H1 (cell line): ENCODE data around the gene PTPRG. TPM values are rescaled to one million over a fixed set of nuclear protein-coding genes. Genes with fewer than 3 reads are reported as not detected.

Experiments
- CTCF ChIA-PET: fragments of 300-600 bp; sonication (Branson Sonifier 250); formaldehyde crosslinking; loops from one replicate; lab custom pipeline; 2021; ENCODE audit not compliant: partially characterized antibody; lab: Charles Lee
- POLR2A ChIA-PET: fragments of 300-600 bp; sonication (Branson Sonifier 250); formaldehyde crosslinking; loops from one replicate; lab custom pipeline; 2021; ENCODE audit warnings: inconsistent platforms; ENCODE audit not compliant: partially characterized antibody; lab: Charles Lee
- DNase-seq, 2 experiments: peaks; one replicate each; pipeline versions ENCODE4 v3.0.0 to v3.0.0-alpha.2; 2010 to 2022; ENCODE audit warnings: low spot score in 2 of 2, low read depth in 1 of 2, mixed read lengths in 1 of 2
- FAIRE-seq: peaks from 2 replicates; lab custom pipeline; 2011; peaks lifted over from hg19 to GRCh38; lab: Jason Lieb, UNC
- H2AFZ ChIP-seq: 2 replicates; pipeline ENCODE4 v1.8.1; 2012; ENCODE audit warnings: low read length, inconsistent platforms
- H2AK5ac ChIP-seq: 2 replicates; pipeline ENCODE4 v1.6.1; 2013; ENCODE audit warnings: low read depth, low read length
- H2BK120ac ChIP-seq: replicated peaks from 2 replicates; pipeline ENCODE3; 2013; ENCODE audit warnings: low read depth, low read length, inconsistent platforms
- H2BK12ac ChIP-seq: 2 replicates; pipeline ENCODE4 v1.6.1; 2013; ENCODE audit warnings: low read depth, low read length
- H2BK15ac ChIP-seq: 2 replicates; pipeline ENCODE4 v1.6.1; 2013; ENCODE audit warnings: low read length
- H2BK20ac ChIP-seq: 2 replicates; pipeline ENCODE4 v1.6.1; 2013; ENCODE audit warnings: low read length
- H2BK5ac ChIP-seq: 2 replicates; pipeline ENCODE4 v1.6.1; 2013; ENCODE audit warnings: low read depth, low read length
- H3K14ac ChIP-seq: 2 replicates; pipeline ENCODE4 v1.6.1; 2013; ENCODE audit warnings: inconsistent platforms; ENCODE audit not compliant: insufficient read length
- H3K18ac ChIP-seq: 2 replicates; pipeline ENCODE4 v1.6.1; 2013; ENCODE audit warnings: low read length; ENCODE audit errors: extremely low read depth
- H3K23ac ChIP-seq: 2 replicates; pipeline ENCODE4 v1.6.1; 2013; ENCODE audit warnings: inconsistent platforms; ENCODE audit not compliant: insufficient read length
- H3K23me2 ChIP-seq: 2 replicates; pipeline ENCODE4 v1.6.1; 2013; ENCODE audit warnings: low read depth, low read length
- H3K27ac ChIP-seq: 2 replicates; pipeline ENCODE4 v1.6.1; 2011; ENCODE audit warnings: low read depth, low read length, inconsistent platforms
- H3K27me3 ChIP-seq, 4 experiments: replicated peaks in 1 of 4; 1 replicate in 1 of 4; 2 replicates in 3 of 4; pipeline versions ENCODE4 v1.6.1 to v1.8.1; 2011 to 2013; ENCODE audit warnings: low read length in 3 of 4, mild to moderate bottlenecking in 3 of 4, inconsistent platforms in 2 of 4, mixed read lengths in 2 of 4, moderate library complexity in 1 of 4; ENCODE audit not compliant: control insufficient read depth in 3 of 4, insufficient read depth in 3 of 4; ENCODE audit errors: extremely low read depth in 1 of 4
- H3K36me3 ChIP-seq, 4 experiments: 2 replicates each; pipeline versions ENCODE4 v1.6.1 to v1.8.1; 2011 to 2013; ENCODE audit warnings: mild to moderate bottlenecking in 4 of 4, low read length in 3 of 4, moderate library complexity in 2 of 4, control low read depth in 1 of 4, inconsistent platforms in 1 of 4; ENCODE audit not compliant: insufficient read depth in 4 of 4, control insufficient read depth in 2 of 4
- H3K4ac ChIP-seq: replicated peaks from 2 replicates; pipeline ENCODE3; 2013; ENCODE audit warnings: low read length, low read depth, mixed read lengths, inconsistent platforms; ENCODE audit not compliant: insufficient read length
- H3K4me1 ChIP-seq, 4 experiments: replicated peaks in 1 of 4; 1 replicate in 1 of 4; 2 replicates in 3 of 4; pipeline versions ENCODE4 v1.6.1 to v1.8.1; 2011 to 2013; ENCODE audit warnings: low read length in 3 of 4, inconsistent platforms in 2 of 4, mixed read lengths in 1 of 4; ENCODE audit not compliant: insufficient read depth in 4 of 4, control insufficient read depth in 3 of 4
- H3K4me2 ChIP-seq, 2 experiments: 2 replicates each; pipeline versions ENCODE4 v1.6.1 to v1.8.1; 2011 to 2013; ENCODE audit warnings: low read depth in 2 of 2, low read length in 2 of 2, control low read depth in 1 of 2, inconsistent platforms in 1 of 2, mild to moderate bottlenecking in 1 of 2; ENCODE audit not compliant: insufficient read depth in 1 of 2
- H3K4me3 ChIP-seq, 4 experiments: fragments of 200-600, 300-600 bp in 1 of 4; sonication (generic), shearing (Covaris generic), sonication (Bioruptor Twin) in 1 of 4; 2 replicates each; pipeline versions ENCODE4 v1.5.1 to v1.8.1; 2011 to 2016; ENCODE audit warnings: low read length in 4 of 4, low read depth in 3 of 4, control low read depth in 2 of 4, inconsistent platforms in 2 of 4, mild to moderate bottlenecking in 2 of 4, mixed read lengths in 1 of 4, moderate library complexity in 1 of 4; ENCODE audit not compliant: insufficient read depth in 2 of 4; ENCODE audit errors: extremely low read depth in 1 of 4
- H3K56ac ChIP-seq: replicated peaks from 2 replicates; pipeline ENCODE3; 2013; ENCODE audit warnings: low read depth, mild to moderate bottlenecking, mixed read lengths, low read length, inconsistent platforms; ENCODE audit not compliant: insufficient read length
- H3K79me1 ChIP-seq: 2 replicates; pipeline ENCODE4 v1.6.1; 2013; ENCODE audit warnings: low read depth, low read length, control low read depth
- H3K79me2 ChIP-seq, 2 experiments: 2 replicates each; pipeline versions ENCODE4 v1.6.1 to v1.8.1; 2012 to 2013; ENCODE audit warnings: low read length in 2 of 2, mild to moderate bottlenecking in 2 of 2, inconsistent platforms in 1 of 2; ENCODE audit not compliant: insufficient read depth in 2 of 2, control insufficient read depth in 1 of 2
- H3K9ac ChIP-seq, 4 experiments: replicated peaks in 1 of 4; 1 replicate in 1 of 4; 2 replicates in 3 of 4; pipeline versions ENCODE4 v1.6.1 to v1.8.1; 2011 to 2013; ENCODE audit warnings: low read depth in 3 of 4, low read length in 3 of 4, control low read depth in 2 of 4, mild to moderate bottlenecking in 2 of 4, moderate library complexity in 2 of 4, inconsistent platforms in 1 of 4; ENCODE audit errors: extremely low read depth in 1 of 4
- H3K9me3 ChIP-seq, 2 experiments: 2 replicates each; pipeline versions ENCODE4 v1.6.1 to v1.8.1; 2012 to 2013; ENCODE audit warnings: mild to moderate bottlenecking in 2 of 2, moderate library complexity in 2 of 2, control low read depth in 1 of 2, inconsistent platforms in 1 of 2, low read depth in 1 of 2, low read length in 1 of 2, mixed read lengths in 1 of 2; ENCODE audit not compliant: insufficient read depth in 2 of 2
- H4K20me1 ChIP-seq, 2 experiments: replicated peaks in 1 of 2; 2 replicates each; pipeline versions ENCODE3 to v1.8.1; 2011 to 2013; ENCODE audit warnings: inconsistent platforms in 2 of 2, low read length in 2 of 2, mild to moderate bottlenecking in 1 of 2; ENCODE audit not compliant: insufficient read depth in 2 of 2, control insufficient read depth in 1 of 2
- H4K5ac ChIP-seq: 2 replicates; pipeline ENCODE4 v1.6.1; 2013; ENCODE audit warnings: low read length, low read depth, mixed read lengths, inconsistent platforms; ENCODE audit not compliant: insufficient read length
- H4K8ac ChIP-seq: 2 replicates; pipeline ENCODE4 v1.8.0; 2013; ENCODE audit warnings: mild to moderate bottlenecking, moderate library complexity, low read length, inconsistent platforms; ENCODE audit not compliant: insufficient read depth; ENCODE audit errors: extremely low read depth
- H4K91ac ChIP-seq: replicated peaks from 2 replicates; pipeline ENCODE3; 2013; ENCODE audit warnings: low read length, mixed read lengths, inconsistent platforms; ENCODE audit not compliant: insufficient read length
- EP300 ChIP-seq, 2 experiments: IDR thresholded peaks; 1 replicate in 1 of 2; 2 replicates in 1 of 2; pipeline ENCODE4 v1.6.1; 2011 to 2012; ENCODE audit warnings: low read depth in 2 of 2, low read length in 2 of 2, mild to moderate bottlenecking in 2 of 2, borderline replicate concordance in 1 of 2, inconsistent platforms in 1 of 2, moderate library complexity in 1 of 2
- NRF1 ChIP-seq: IDR thresholded peaks from 2 replicates; pipeline ENCODE4 v1.6.1; 2011; ENCODE audit warnings: mild to moderate bottlenecking, low read depth, low read length, improper control_type of control experiment
- PHF8 ChIP-seq: fragments of 200-600 bp; sonication (generic); conservative IDR thresholded peaks from 2 replicates; pipeline ENCODE4 v1.7.1; 2012; ENCODE audit warnings: low read depth, mild to moderate bottlenecking, inconsistent platforms, low read length, moderate library complexity
- SIN3A ChIP-seq, 2 experiments: IDR thresholded peaks in 1 of 2; conservative IDR thresholded peaks in 1 of 2; 2 replicates each; pipeline ENCODE4 v1.6.1; 2011 to 2012; ENCODE audit warnings: low read length in 2 of 2, improper control_type of control experiment in 1 of 2, low read depth in 1 of 2, mild to moderate bottlenecking in 1 of 2
- TBP ChIP-seq: IDR thresholded peaks from 2 replicates; pipeline ENCODE4 v1.6.1; 2011; ENCODE audit warnings: low read depth, low read length, improper control_type of control experiment
- WGBS, 2 experiments: shearing (Covaris generic) in 1 of 2; methylation state at CpG; one replicate each; pipeline versions ENCODE4 v1.1.6 to v1.1.7; 2013 to 2015; ENCODE audit warnings: low lambda C conversion rate in 2 of 2, mixed read lengths in 2 of 2, inconsistent platforms in 1 of 2, low coverage in 1 of 2, missing lambda C conversion rate in 1 of 2; ENCODE audit not compliant: insufficient replicate concordance in 2 of 2, insufficient coverage in 1 of 2, insufficient read length in 1 of 2; ENCODE audit errors: extremely low coverage in 1 of 2, missing lambda C conversion rate in 1 of 2; 5-methylcytosine and 5-hydroxymethylcytosine counted together
- polyA plus RNA-seq, 7 experiments: library from polyadenylated mRNA; depleted of rRNA in 3 of 7; stranded (reverse) in 5 of 7; unstranded in 2 of 7; fragments of >200 nt in 5 of 7; fragments of 200-250 nt in 2 of 7; gene quantifications; 1 replicate in 5 of 7; 2 replicates in 1 of 7; 4 replicates in 1 of 7; pipeline versions ENCODE4 v1.2.1 to v1.2.3, GENCODE V29; 2011 to 2013; ENCODE audit warnings: missing spikeins in 2 of 7, mixed read lengths in 2 of 7
- total RNA-seq: library from RNA; stranded (reverse); fragmentation: NEBNext Ultra II Directional; extraction: Animal tissue kit (Norgen Biotek cat#: 25700); gene quantifications from 2 replicates; pipeline ENCODE4 v1.2.1, GENCODE V29; 2021

PTPRG gene
- total and polyA plus RNA-seq, 2 of the 8 experiments (the other 6 are each of a cell fraction or from before 2014, with no cell fraction given): 23.3 to 96.2 TPM

- Histone ChIP-seq H2BK12ac (no peak overlapping the region), H3K36me3 (no peaks in the 10 kb centered on the region; a peak in 2 of 8 replicates), H3K4ac (no peak overlapping the region), H3K4me3 (no peak overlapping the region), H4K5ac (no peak overlapping the region), H3K4me2 (no peak overlapping the region), H3K23me2 (no peaks in the 10 kb centered on the region), H3K4me1 (peaks cover 0 to 9% (median 3%) of the 10 kb centered on the region in 4 experiments; a peak in 3 of 7 replicates), H2AK5ac (no peak overlapping the region), H3K79me2 (peaks cover 34 to 98% of the 10 kb centered on the region in 2 experiments), H3K27me3 (no peaks in the 10 kb centered on the region), H3K56ac (no peak overlapping the region), H3K27ac (no peak overlapping the region), H3K9ac (no peak overlapping the region), H2BK20ac (no peak overlapping the region), H2AFZ (no peak overlapping the region), H3K79me1 (peaks cover 13% of the 10 kb centered on the region; the same call in 1 of the 2 replicates), H4K8ac (no peak overlapping the region), H3K14ac (no peak overlapping the region), H2BK120ac (no peak overlapping the region), H3K23ac (no peak overlapping the region), H2BK15ac (no peak overlapping the region), H2BK5ac (no peak overlapping the region), H3K18ac (no peak overlapping the region), H4K20me1 (peaks cover 9 to 20% of the 10 kb centered on the region in 2 experiments), H4K91ac (no peak overlapping the region), H3K9me3 (no peaks in the 10 kb centered on the region)
- POLR2A ChIA-PET: interaction anchor here (1.0 to 2.3 kb wide), 6 partner anchors 9 to 71 kb away, joined by 3 to 9 read pairs (median 4); no protein-coding TSS in a partner anchor
- no peak for DNase-seq
- no peak for TF ChIP-seq NRF1
- no peak for TF ChIP-seq SIN3A (conservative IDR thresholded peaks at IDR 0.05 in 1 of 2, IDR thresholded peaks at IDR 0.05 in 1 of 2; ENCODE audit: low read depth in 1 of 2, low read length in 2 of 2)
- TF ChIP-seq PHF8: no peak
- no peak for TF ChIP-seq TBP
- no peak for TF ChIP-seq EP300 (IDR thresholded peaks at IDR 0.05; ENCODE audit: borderline replicate concordance in 1 of 2, low read depth in 2 of 2, low read length in 2 of 2)
- CTCF ChIA-PET: interaction anchor here (1.1 kb wide), 2 partner anchors 13 to 15 kb away, joined by 3 to 4 read pairs; no protein-coding TSS in a partner anchor
- FAIRE-seq: no peak
- 90% methylated on average over 4 of the region's 4 CpGs; no CpG with 5 or more reads in 1 of the 2 experiments for WGBS, 2 experiments
Measured at GRCh38 chr3:61617041-61617440, 55.7 kb downstream of the PTPRG start.
